Lower leg skin (tissue), 4 donors: Measurements from ENCODE around the gene ARPP21. TPM values are rescaled to one million over a fixed set of nuclear protein-coding genes. Genes with fewer than 3 reads are reported as not detected.

Experiments used
- DNase-seq, 2 donors: peaks; one replicate each; pipeline ENCODE4 v3.0.0-alpha.2; 2019; ENCODE audit warnings: low spot score in 2 of 2
- H3K4me3 ChIP-seq: fragments of 200-600 bp; sonication (generic); 2 replicates; pipeline ENCODE4 v1.5.1; 2017; ENCODE audit warnings: mild to moderate bottlenecking, low read depth; ENCODE audit not compliant: poor library complexity, severe bottlenecking
- POLR2A ChIP-seq, 2 donors: fragments of 450-650 bp; IDR thresholded peaks; one replicate each; pipeline ENCODE4 v1.6.1; 2016 to 2017; ENCODE audit warnings: antibody characterized with exemption in 2 of 2, mild to moderate bottlenecking in 1 of 2, moderate library complexity in 1 of 2
- WGBS, 2 donors: methylation state at CpG; one replicate each; pipeline ENCODE4 v1.1.5; 2018; 5-methylcytosine and 5-hydroxymethylcytosine counted together
- intact Hi-C: fragments of 100-400 bp; cut with DNase I; formaldehyde crosslinking; loops from one replicate; pipeline ENCODE4 v1.15.0; 2023; ENCODE audit warnings: low total_unique reads
- total RNA-seq, 4 donors: library from RNA; depleted of rRNA; stranded (reverse); fragments of >200 nt; gene quantifications; one replicate each; pipeline ENCODE4 v1.1.0, GENCODE V29; 2016
- TF ChIP-seq, protein P1 (sequence below), 3 donors: fragments of 450-650 bp; IDR thresholded peaks; one replicate each; pipeline ENCODE4 v1.5.1; 2016; ENCODE audit warnings: antibody characterized with exemption in 3 of 3, mild to moderate bottlenecking in 3 of 3, moderate library complexity in 2 of 3

The ARPP21 gene
- total RNA-seq, 4 donors from 2014 or later, result not detected

- DNase-seq, result no peak
- no peak for TF ChIP-seq POLR2A (IDR thresholded peaks at IDR 0.05)
- TF ChIP-seq, protein P1, sequence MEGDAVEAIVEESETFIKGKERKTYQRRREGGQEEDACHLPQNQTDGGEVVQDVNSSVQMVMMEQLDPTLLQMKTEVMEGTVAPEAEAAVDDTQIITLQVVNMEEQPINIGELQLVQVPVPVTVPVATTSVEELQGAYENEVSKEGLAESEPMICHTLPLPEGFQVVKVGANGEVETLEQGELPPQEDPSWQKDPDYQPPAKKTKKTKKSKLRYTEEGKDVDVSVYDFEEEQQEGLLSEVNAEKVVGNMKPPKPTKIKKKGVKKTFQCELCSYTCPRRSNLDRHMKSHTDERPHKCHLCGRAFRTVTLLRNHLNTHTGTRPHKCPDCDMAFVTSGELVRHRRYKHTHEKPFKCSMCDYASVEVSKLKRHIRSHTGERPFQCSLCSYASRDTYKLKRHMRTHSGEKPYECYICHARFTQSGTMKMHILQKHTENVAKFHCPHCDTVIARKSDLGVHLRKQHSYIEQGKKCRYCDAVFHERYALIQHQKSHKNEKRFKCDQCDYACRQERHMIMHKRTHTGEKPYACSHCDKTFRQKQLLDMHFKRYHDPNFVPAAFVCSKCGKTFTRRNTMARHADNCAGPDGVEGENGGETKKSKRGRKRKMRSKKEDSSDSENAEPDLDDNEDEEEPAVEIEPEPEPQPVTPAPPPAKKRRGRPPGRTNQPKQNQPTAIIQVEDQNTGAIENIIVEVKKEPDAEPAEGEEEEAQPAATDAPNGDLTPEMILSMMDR (IDR thresholded peaks at IDR 0.05), result no peak
- 79 to 89% methylated on average over 2 of the region's 2 CpGs for WGBS, 2 donors
- no peak overlapping the region for H3K4me3 ChIP-seq
- intact Hi-C loops, result no loop called here
These were observed 106.6 kb downstream of the ARPP21 start for GRCh38 chr3:35745802-35746484.

DNA sequence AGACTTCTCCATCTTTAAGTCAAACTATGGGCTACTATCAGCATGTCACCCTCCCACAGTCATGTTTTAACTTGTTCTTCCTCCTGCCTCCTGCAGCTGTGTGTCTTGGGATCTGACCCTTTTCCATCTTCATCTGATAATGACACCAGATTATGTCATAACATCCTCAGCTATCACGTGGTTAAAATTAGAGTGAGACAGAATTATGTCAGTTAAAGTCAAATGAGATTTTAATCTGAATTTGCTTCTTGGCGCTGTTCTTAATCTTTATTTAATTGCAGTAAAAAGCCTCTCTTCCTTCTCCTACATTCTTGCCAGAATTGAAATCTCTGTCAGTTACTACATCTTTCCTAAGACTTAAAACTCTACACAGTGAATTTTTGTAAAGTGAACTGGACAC, 107.2 kb downstream of the ARPP21 start:
- no peak for DNase-seq
- 30 to 35% methylated on average over 2 of the region's 2 CpGs for WGBS, 2 donors
- TF ChIP-seq POLR2A (IDR thresholded peaks at IDR 0.05), result no peak
- TF ChIP-seq, protein P1 (IDR thresholded peaks at IDR 0.05), result no peak
- H3K4me3 ChIP-seq, result no peak overlapping the region
- intact Hi-C loops, result no loop called here

DNA sequence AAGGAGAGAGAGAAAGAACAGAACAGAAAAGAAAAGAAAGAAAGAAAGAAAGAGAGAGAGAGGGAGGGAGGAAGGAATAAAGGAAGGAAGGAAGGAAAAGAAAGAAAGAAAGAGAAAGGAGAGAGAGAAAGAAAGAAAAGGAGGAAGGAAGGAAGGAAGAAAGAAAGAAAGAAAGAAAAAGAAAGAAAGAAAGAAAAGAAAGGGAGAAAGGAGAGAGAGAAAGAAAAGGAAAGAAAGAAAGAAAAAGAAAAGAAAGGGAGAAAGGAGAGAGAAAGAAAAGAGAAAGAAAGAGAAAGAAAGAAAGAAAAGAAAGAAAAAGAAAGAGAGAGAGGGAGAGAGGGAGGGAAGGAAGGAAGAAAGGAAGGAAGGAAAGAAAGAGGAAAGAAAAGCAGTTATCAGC, 108.8 kb downstream of the ARPP21 start:
- intact Hi-C loops, result no loop called here
- H3K4me3 ChIP-seq, result no peak overlapping the region
- no peak for DNase-seq
- TF ChIP-seq, protein P1 (IDR thresholded peaks at IDR 0.05), result no peak
- TF ChIP-seq POLR2A (IDR thresholded peaks at IDR 0.05), result no peak

DNA sequence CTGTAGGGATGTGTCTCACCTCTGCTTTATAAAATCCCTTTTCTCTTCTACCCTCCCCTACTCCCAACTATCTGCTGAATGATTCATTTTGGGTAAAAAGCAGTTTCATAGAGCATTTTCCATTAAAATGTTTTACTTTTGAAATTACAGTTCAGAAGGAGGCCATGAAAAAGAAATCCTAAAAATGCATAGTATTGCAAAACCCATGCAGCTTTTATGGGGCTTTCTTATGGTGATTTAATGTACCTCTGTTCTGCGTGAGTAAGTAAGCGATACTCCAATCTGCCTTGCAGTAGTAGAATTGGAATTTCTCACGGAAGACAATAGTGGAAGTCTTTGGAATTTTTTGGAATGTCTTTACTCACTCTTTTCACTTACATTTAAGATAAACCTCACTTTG, 111.9 kb downstream of the ARPP21 start:
- no peak overlapping the region for H3K4me3 ChIP-seq
- TF ChIP-seq POLR2A (IDR thresholded peaks at IDR 0.05), result no peak
- TF ChIP-seq, protein P1 (IDR thresholded peaks at IDR 0.05), result no peak
- no peak for DNase-seq
- intact Hi-C loops, result no loop called here
- 91 to 92% methylated on average over 3 of the region's 3 CpGs for WGBS, 2 donors

GRCh38 chr3:35757991-35758757, 118.8 kb downstream of the ARPP21 start:
- no peak for DNase-seq
- TF ChIP-seq, protein P1 (IDR thresholded peaks at IDR 0.05), result no peak
- no peak for TF ChIP-seq POLR2A (IDR thresholded peaks at IDR 0.05)
- intact Hi-C loops, result no loop called here
- 68 to 72% methylated on average over 3 of the region's 3 CpGs for WGBS, 2 donors
- H3K4me3 ChIP-seq, result no peak overlapping the region
